IMR-90 (cell line): Measurements from ENCODE around the gene CIDEC. TPM values are rescaled to one million over a fixed set of nuclear protein-coding genes. Genes with fewer than 3 reads are reported as not detected.
A peak's percentile ranks its signal among the peaks of the same experiment; 100 is the strongest.

ENCODE experiments used
- ATAC-seq: fragments of 200-7000 bp; cut with Tn5 transposase; 2 replicates; pipeline ENCODE4 v1.9.1; 2020; ENCODE audit warnings: low read depth, mild to moderate bottlenecking, moderate library complexity
- BruUV-seq: library from RNA; stranded (reverse); fragments of 400-500 nt; replicated peaks from 2 replicates; lab custom pipeline; 2021; lab: Mats Ljungman, UMichigan
- CTCF ChIA-PET: fragments of 300-600 bp; formaldehyde crosslinking; extraction: SDS; loops from one replicate; lab custom pipeline; 2021; ENCODE audit warnings: antibody characterized with exemption; lab: Yijun Ruan, JAX
- POLR2A ChIA-PET: fragments of 300-600 bp; sonication (Branson Sonifier 250); formaldehyde crosslinking; loops from one replicate; lab custom pipeline; 2022; ENCODE audit warnings: antibody characterized with exemption; ENCODE audit not compliant: unreplicated experiment; lab: Charles Lee
- DNase-seq: peaks from one replicate; pipeline ENCODE4 v3.0.0; 2013
- H2AFZ ChIP-seq: replicated peaks from 2 replicates; pipeline ENCODE3; 2013; ENCODE audit warnings: low read length, mild to moderate bottlenecking; ENCODE audit not compliant: poor library complexity
- H2AK5ac ChIP-seq: 2 replicates; pipeline ENCODE4 v1.6.1; 2013; ENCODE audit warnings: low read depth, low read length, inconsistent platforms
- H2AK9ac ChIP-seq: replicated peaks from 2 replicates; pipeline ENCODE3; 2013; ENCODE audit warnings: mild to moderate bottlenecking, low read depth, low read length, moderate library complexity; ENCODE audit not compliant: poor library complexity
- H2BK120ac ChIP-seq: 2 replicates; pipeline ENCODE4 v1.6.1; 2013; ENCODE audit warnings: low read depth, low read length, inconsistent platforms
- H2BK15ac ChIP-seq: 3 replicates; pipeline ENCODE4 v1.6.1; 2013; ENCODE audit warnings: low read depth, low read length, inconsistent platforms
- H2BK20ac ChIP-seq: 2 replicates; pipeline ENCODE4 v1.6.1; 2013; ENCODE audit warnings: low read depth, mild to moderate bottlenecking, inconsistent platforms, low read length, moderate library complexity
- H2BK5ac ChIP-seq: 2 replicates; pipeline ENCODE4 v1.6.1; 2013; ENCODE audit warnings: mild to moderate bottlenecking, low read depth, low read length, inconsistent platforms; ENCODE audit not compliant: poor library complexity, severe bottlenecking
- H3K14ac ChIP-seq: replicated peaks from 2 replicates; pipeline ENCODE4 v1.6.1; 2013; ENCODE audit warnings: low read depth, low read length, inconsistent platforms
- H3K18ac ChIP-seq: 2 replicates; pipeline ENCODE4 v1.6.1; 2013; ENCODE audit warnings: low read depth, low read length, control low read depth
- H3K23ac ChIP-seq: 2 replicates; pipeline ENCODE4 v1.6.1; 2013; ENCODE audit warnings: low read depth, low read length, inconsistent platforms
- H3K27ac ChIP-seq: 2 replicates; pipeline ENCODE4 v1.5.1; 2013; ENCODE audit warnings: mild to moderate bottlenecking, control low read depth, low read length; ENCODE audit not compliant: insufficient read depth
- H3K27me3 ChIP-seq: 2 replicates; pipeline ENCODE4 v1.6.1; 2013; ENCODE audit warnings: low read length; ENCODE audit not compliant: control insufficient read depth, insufficient read depth
- H3K36me3 ChIP-seq: 2 replicates; pipeline ENCODE4 v1.6.1; 2013; ENCODE audit warnings: low read length, mixed read lengths; ENCODE audit not compliant: control insufficient read depth, insufficient read depth
- H3K4ac ChIP-seq: 2 replicates; pipeline ENCODE4 v1.6.1; 2013; ENCODE audit warnings: low read depth, low read length, inconsistent platforms
- H3K4me1 ChIP-seq: 2 replicates; pipeline ENCODE4 v1.6.1; 2013; ENCODE audit warnings: low read length, mixed read lengths; ENCODE audit not compliant: control insufficient read depth, insufficient read depth
- H3K4me2 ChIP-seq: 2 replicates; pipeline ENCODE4 v1.6.1; 2013; ENCODE audit warnings: low read depth, mild to moderate bottlenecking, control low read depth, low read length, moderate library complexity
- H3K4me3 ChIP-seq: 2 replicates; pipeline ENCODE4 v1.5.1; 2013; ENCODE audit warnings: low read depth, mild to moderate bottlenecking, control low read depth, low read length, moderate library complexity; ENCODE audit not compliant: insufficient read depth
- H3K56ac ChIP-seq: 2 replicates; pipeline ENCODE4 v1.6.1; 2013; ENCODE audit warnings: low read length, inconsistent platforms; ENCODE audit not compliant: insufficient read depth; ENCODE audit errors: extremely low read depth
- H3K79me1 ChIP-seq, 2 experiments: 2 replicates each; pipeline ENCODE4 v1.6.1; 2013; ENCODE audit warnings: low read length in 2 of 2, inconsistent platforms in 1 of 2, low read depth in 1 of 2
- H3K9ac ChIP-seq: 2 replicates; pipeline ENCODE4 v1.6.1; 2013; ENCODE audit warnings: low read depth, low read length, control low read depth
- H3K9me1 ChIP-seq: 2 replicates; pipeline ENCODE4 v1.6.1; 2013; ENCODE audit warnings: low read length, inconsistent platforms; ENCODE audit not compliant: insufficient read depth
- H3K9me3 ChIP-seq: 2 replicates; pipeline ENCODE4 v1.6.1; 2013; ENCODE audit warnings: low read length; ENCODE audit not compliant: control insufficient read depth, insufficient read depth
- H4K20me1 ChIP-seq: 2 replicates; pipeline ENCODE4 v1.6.1; 2013; ENCODE audit warnings: low read length, inconsistent platforms; ENCODE audit not compliant: insufficient read depth
- H4K5ac ChIP-seq: 2 replicates; pipeline ENCODE4 v1.6.1; 2013; ENCODE audit warnings: mild to moderate bottlenecking, low read depth, low read length, control low read depth
- H4K8ac ChIP-seq, 2 experiments: 2 replicates each; pipeline ENCODE4 v1.6.1; 2013; ENCODE audit warnings: low read depth in 2 of 2, low read length in 2 of 2, control low read depth in 1 of 2, inconsistent platforms in 1 of 2
- H4K91ac ChIP-seq: 2 replicates; pipeline ENCODE4 v1.6.1; 2013; ENCODE audit warnings: low read depth, low read length, inconsistent platforms; ENCODE audit not compliant: insufficient read depth
- RAD21 ChIP-seq: IDR thresholded peaks from 2 replicates; pipeline ENCODE4 v1.6.1; 2012; ENCODE audit warnings: low read length, improper control_type of control experiment
- RFX5 ChIP-seq: IDR thresholded peaks from 2 replicates; pipeline ENCODE4 v1.8.0; 2012; ENCODE audit warnings: low read depth, mild to moderate bottlenecking, low read length, moderate library complexity
- WGBS, 2 experiments: methylation state at CpG; one replicate each; pipeline versions ENCODE4 v1.1.5 to v1.1.7; 2013; ENCODE audit warnings: missing lambda C conversion rate in 2 of 2; ENCODE audit not compliant: insufficient read length in 1 of 2; ENCODE audit errors: extremely low coverage in 2 of 2; 5-methylcytosine and 5-hydroxymethylcytosine counted together
- dilution Hi-C: fragments of 300-500 bp; cut with HindIII; formaldehyde crosslinking; loops from one replicate; pipeline ENCODE4 v1.14.3; 2018; ENCODE audit warnings: low sequenced_read_pairs; ENCODE audit not compliant: unreplicated experiment
- in situ Hi-C: fragments of 300-500 bp; cut with MboI; formaldehyde crosslinking; loops from 3 replicates; pipeline ENCODE4 v1.14.3; 2019; ENCODE audit warnings: low sequenced_read_pairs, inconsistent platforms, mixed read lengths
- intact Hi-C: fragments of 100-400 bp; cut with micrococcal nuclease; formaldehyde crosslinking; loops from 2 replicates; pipeline ENCODE4 v1.10.0; 2022
- polyA plus RNA-seq, 3 experiments: library from polyadenylated mRNA; depleted of rRNA; stranded (reverse); fragments of >200 nt; gene quantifications; 2 replicates each; pipeline ENCODE4 v1.2.3, GENCODE V29; 2012; ENCODE audit warnings: low replicate concordance in 1 of 3
- total RNA-seq: library from RNA; depleted of rRNA; stranded (reverse); fragments of >200 nt; gene quantifications from 2 replicates; pipeline ENCODE4 v1.2.3, GENCODE V29; 2012

Gene CIDEC
- total and polyA plus RNA-seq, 2 of the 4 experiments (the other 2 are of a cell fraction), result 0.09 TPM; not detected in 1

DNA sequence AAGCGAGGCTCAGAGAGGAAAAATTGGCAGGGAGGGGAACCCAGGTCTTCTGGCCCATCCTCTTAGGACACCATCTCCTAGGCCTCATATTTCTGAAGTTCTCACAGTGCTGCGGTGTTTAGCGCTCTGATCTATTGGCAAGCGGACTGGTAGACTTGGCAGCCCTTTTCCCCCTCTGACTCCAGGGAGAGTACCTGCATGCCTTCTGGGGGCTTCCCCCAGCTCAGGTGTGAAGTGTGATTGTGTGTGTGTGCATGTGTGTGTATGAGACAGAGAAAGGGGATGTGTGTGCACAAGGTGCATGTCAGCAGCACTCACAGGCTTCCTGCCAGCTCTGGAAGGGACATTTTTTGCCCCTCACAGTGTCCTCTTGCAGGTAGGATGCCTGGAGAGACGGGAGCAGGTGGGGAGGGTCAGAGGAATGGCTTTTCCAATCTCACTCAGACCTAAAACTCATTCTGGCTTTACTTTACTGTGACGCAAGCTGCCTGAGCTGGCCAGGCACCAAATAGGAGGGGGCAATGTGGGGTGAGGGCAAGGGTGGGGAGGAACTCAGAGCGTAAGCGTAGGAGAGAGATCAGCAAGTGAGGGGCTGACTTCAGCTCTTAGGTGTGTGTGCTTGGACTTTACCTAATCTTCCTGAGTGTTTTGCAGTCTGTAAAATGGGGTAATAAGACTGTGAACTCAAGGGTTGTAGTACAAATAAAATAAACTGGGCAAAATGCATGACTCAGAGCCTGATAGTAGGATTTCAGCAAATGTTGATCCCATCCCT, 18.6 kb upstream of the CIDEC start:
- H2BK15ac ChIP-seq, result no peak overlapping the region
- ATAC-seq, result no peak
- peak overlapping the region; percentile 43; the same call in 1 of the 2 replicates for H2AK5ac ChIP-seq
- intact Hi-C loops (no loop called here), dilution Hi-C loops (no loop called here), in situ Hi-C loops (no loop called here)
- no peaks in the 10 kb centered on the region for H3K27me3 ChIP-seq
- H3K23ac ChIP-seq, result no peak overlapping the region
- H4K20me1 ChIP-seq, result peaks cover 2% of the 10 kb centered on the region; the same call in 1 of the 2 replicates
- H4K91ac ChIP-seq, result no peak overlapping the region
- no peaks in the 10 kb centered on the region for H3K9me3 ChIP-seq
- BruUV-seq, result no TSS peak
- peaks cover 17% of the 10 kb centered on the region for H3K9me1 ChIP-seq
- H2BK5ac ChIP-seq, result no peak overlapping the region
- H3K18ac ChIP-seq, result no peak overlapping the region
- H3K79me1 ChIP-seq, result peaks cover 12 to 43% of the 10 kb centered on the region in 2 experiments
- H3K27ac ChIP-seq, result no peak overlapping the region
- peaks cover 3% of the 10 kb centered on the region for H3K36me3 ChIP-seq
- H3K4me1 ChIP-seq, result peaks cover 13% of the 10 kb centered on the region
- no peak overlapping the region for H2AFZ ChIP-seq
- H3K14ac ChIP-seq, result no peak overlapping the region
- H3K4me3 ChIP-seq, result no peak overlapping the region
- no peak overlapping the region for H3K56ac ChIP-seq
- ChIA-PET POLR2A (no interaction called here), CTCF (no interaction called here)
- H3K4me2 ChIP-seq, result no peak overlapping the region
- no peak overlapping the region for H4K5ac ChIP-seq
- no peak overlapping the region for H3K4ac ChIP-seq
- H2AK9ac ChIP-seq, result no peak overlapping the region
- 62% methylated on average over 2 of the region's 8 CpGs; no CpG with 5 or more reads in 1 of the 2 experiments for WGBS, 2 experiments
- H2BK120ac ChIP-seq, result no peak overlapping the region
- DNase-seq, result no peak
- H2BK20ac ChIP-seq, result no peak overlapping the region
- no peak overlapping the region for H3K9ac ChIP-seq
- no peak for TF ChIP-seq RAD21
- TF ChIP-seq RFX5, result no peak
- H4K8ac ChIP-seq, result no peak overlapping the region
